Activated CD8-positive, alpha-beta memory T cell treated with anti-CD3 and anti-CD28 coated beads for 36 hours (primary cell): ENCODE data around the gene DLK1. TPM values are rescaled to one million over a fixed set of nuclear protein-coding genes. Genes with fewer than 3 reads are reported as not detected.

Experiments
- CTCF ChIA-PET: fragments of 350-600 bp; sonication (Branson Sonifier 250); formaldehyde crosslinking; loops from one replicate; lab custom pipeline; 2021; ENCODE audit warnings: antibody characterized with exemption; lab: Charles Lee
- POLR2A ChIA-PET: fragments of 350-600 bp; sonication (Branson Sonifier 250); formaldehyde crosslinking; loops from one replicate; lab custom pipeline; 2021; ENCODE audit warnings: antibody characterized with exemption; lab: Charles Lee
- total RNA-seq, 2 experiments: library from RNA; stranded (reverse); gene quantifications; one replicate each; pipeline ENCODE4 v1.2.3, GENCODE V29; 2021

Gene DLK1
- total RNA-seq, 2 experiments from 2014 or later = not detected

DNA sequence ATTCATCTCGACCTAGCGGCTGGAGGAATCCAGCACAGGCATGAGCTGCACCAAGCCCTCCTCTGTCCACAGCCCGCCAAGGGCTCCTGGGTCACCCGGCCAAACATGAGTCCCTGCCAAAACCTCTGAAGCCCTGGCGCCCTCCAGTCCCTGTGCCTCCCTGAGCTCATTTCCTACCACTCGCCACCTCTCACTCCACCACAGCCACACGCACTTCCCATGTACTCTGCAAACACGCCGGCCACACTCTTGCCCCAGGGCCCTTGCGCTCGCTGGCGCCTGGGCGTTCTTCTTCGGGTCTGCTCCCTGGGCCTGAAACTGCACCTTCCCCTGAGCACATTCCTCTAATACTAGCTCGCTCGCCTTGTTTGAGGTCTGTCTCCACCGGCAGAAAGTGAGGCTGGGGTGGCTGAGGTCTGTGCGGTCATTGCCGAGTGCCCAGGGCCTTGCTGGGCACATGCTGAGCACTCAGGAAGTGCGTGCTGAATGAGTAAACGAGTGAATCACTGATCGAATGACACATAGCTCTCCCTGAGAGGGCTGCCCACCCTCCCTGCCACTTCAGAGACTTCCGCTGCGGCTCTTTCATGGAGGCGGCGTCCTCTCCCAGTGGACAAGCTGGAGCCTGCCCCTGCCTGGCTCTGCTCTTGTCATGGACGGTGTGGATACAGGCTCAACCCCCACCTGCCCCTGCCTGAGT is 33.7 kb upstream of the DLK1 start:
- ChIA-PET CTCF (no interaction called here), POLR2A (no interaction called here)

DNA sequence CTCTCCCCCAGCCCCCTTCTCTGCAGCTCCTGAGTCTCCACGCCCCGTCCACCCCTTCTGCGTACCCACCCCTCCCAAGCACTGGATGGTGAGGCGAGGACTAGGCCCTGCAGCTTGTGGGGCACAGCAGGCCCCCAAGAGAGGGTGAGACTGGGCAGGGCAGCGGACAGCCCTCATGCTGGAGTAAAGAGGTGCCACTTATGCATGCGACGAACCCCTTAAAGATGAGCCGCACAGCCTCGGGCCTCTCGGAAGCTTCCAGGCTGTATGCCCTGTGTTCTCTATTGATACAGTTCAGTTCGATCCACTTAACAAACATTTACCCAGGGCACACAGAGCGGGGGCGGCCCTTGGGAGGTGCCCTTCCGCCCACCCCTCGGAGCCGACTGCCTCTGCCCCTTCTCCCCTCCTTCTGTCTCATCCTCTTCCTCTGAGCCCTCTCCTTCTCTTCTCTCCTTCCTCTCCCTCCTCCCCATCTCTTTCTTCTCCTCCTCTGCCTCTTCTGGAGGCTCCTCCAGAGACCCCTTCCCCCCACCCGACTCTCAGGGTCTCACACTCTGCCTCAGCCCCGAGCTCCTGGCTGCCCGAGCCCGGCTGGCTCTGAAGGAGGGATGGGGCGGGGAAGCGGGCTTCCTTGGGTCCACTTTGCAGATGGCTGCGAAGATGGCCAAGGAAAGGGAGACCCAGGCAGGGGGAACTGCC is 32.7 kb upstream of the DLK1 start:
- CTCF ChIA-PET = no interaction called here
- POLR2A ChIA-PET = no interaction called here

DNA sequence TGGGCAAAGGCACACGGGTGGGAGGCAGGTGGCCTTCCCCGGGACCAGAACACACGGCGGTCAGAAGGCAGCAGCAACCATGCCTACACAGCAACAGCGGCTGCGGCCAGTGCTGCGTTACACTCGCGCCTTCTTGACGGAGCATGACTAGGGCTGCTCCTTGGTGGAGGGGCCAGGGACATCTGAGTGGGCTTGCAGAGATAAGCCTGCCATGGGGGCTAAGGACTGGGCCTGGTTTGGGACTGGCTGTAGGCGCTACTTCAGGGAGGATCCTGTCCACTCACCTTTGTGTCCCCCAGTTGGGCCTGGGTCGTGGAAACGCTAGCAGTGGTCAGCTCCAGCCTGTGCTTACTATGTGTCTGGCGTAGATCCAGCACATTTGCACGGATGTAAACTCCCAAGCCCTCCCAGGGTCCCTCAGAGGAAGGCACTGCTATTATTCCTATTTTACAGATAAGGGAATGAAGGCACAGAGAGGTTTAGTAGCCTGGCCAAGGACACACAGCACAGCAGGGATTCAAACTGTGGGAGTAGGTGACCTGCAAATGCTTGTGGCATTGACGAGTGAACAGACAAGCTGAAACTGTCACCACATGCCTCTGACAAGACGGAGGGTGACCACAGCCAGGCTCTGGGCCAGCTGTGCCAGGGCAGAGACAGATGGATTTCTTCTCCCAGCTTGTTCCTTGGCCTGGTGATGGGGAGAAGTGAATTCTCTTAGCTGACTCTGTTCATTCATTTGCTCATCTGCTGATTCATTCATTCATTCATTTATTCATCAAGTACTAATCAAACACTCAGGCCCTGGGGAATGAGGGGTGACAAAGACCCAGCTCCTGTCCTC is 31.9 kb upstream of the DLK1 start:
- ChIA-PET POLR2A (no interaction called here), CTCF (no interaction called here)

DNA sequence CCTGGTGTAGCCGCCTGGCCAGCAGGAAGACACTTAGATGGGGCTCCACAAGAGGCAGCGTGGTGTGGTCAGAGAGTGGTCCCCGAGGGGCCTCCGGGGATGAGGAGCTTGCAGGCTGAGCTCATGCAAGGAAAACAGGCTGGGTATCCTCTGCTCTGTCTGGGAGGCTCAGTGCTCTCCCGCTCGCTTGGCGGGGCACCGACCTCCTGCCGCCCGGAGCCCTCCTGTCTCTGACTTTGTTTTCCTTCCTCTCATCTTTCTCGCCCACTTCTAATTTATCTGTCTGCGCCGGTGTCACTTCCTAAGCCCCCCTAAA is 31.3 kb upstream of the DLK1 start:
- POLR2A ChIA-PET = no interaction called here
- CTCF ChIA-PET = no interaction called here

DNA sequence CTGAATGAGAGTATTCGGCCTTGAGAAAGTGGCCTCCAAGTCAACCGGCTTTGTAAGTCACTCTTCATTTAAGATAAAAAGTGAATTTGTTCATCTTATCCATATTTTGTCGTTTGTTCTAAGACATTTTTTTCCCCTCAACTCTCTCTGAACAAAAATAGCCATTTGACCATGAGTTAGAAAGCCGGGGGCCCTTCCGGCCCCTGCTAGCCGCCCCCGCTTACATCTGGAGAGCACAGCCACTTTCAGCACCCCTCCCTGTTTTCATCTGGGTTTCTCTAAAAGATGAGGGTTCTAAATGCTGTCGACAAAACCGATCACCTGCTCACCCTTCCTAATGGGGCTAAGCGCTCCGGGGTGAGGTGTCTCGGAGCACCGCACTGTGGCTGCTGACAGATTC is 30.7 kb upstream of the DLK1 start:
- CTCF ChIA-PET = no interaction called here
- POLR2A ChIA-PET = no interaction called here

DNA sequence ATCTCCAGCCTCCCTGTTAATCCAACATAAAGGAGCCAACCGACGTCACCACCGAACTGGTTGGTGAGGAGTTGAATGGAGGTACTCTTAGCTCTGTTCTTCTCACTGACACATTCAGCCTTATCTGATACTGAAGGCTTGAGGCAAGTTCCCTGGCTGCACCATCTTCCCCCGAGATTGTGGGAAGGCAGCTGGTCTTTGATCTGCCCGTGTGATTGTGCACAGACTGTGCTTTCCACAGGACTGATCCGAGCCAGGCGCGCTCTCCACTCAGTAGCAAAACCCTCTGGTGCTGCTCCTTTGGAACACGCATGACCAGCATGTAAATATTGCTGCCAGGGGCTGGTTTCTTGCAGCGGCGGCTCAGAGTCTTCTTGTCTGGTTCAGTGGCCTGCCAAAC is 30.1 kb upstream of the DLK1 start:
- POLR2A ChIA-PET = no interaction called here
- CTCF ChIA-PET = no interaction called here

DNA sequence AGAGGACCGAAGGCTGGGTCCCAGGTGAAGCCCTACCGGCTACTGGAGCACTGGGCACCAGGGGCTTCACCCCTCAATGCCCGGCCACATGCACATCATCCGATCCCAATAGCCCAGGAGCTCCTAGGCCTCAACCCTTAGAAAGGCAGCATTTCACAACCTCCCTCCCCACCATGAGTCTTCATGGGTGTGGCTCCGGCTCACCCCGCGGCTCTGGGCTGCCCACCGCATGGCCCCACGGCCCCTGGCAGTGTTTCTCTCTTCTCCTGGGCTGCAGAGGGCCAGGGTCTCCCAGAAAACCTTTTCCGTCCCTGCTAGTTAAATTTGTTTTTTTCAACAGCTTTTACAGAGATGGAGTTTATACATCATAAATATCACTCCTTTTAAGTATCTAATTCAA is 28.6 kb upstream of the DLK1 start:
- ChIA-PET CTCF (no interaction called here), POLR2A (no interaction called here)

DNA sequence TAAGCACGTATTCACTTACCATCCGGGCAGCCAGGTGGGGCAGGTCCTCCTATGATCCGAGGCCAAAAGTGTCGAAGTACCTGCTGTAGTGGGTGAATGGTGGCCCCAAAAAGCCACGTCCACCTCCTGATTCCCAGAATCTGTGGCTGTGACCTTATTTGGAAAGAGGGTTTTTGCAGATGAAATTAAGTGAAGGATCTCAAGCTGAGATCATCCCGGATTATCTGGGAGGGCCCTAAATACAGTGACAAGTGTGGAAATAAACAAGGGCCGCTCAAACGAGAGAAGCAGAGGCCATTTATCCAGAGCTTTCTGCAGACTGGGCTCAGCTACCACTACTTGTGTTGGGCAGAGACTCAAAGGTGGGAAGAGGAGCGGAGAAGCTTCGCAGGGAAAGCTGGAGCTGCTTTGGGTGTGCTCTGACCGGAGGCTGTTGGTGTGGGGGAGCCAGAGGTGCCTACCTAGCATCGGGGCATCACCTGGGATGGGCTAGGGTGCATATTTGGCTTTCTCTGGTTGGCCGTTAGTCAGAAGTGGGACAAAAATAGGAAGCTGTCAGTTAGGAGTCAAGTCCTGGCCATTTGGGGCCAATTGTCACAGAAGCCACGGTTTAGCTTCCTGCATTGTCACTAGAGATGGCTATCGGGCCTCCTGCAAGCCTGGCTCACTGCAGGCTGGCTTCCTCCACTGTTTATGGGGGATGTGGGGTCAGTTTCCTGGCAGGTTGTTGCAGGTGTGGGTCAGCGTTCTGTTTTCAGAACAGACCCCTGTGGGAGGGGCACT is 27.8 kb upstream of the DLK1 start:
- ChIA-PET POLR2A (no interaction called here), CTCF (no interaction called here)

DNA sequence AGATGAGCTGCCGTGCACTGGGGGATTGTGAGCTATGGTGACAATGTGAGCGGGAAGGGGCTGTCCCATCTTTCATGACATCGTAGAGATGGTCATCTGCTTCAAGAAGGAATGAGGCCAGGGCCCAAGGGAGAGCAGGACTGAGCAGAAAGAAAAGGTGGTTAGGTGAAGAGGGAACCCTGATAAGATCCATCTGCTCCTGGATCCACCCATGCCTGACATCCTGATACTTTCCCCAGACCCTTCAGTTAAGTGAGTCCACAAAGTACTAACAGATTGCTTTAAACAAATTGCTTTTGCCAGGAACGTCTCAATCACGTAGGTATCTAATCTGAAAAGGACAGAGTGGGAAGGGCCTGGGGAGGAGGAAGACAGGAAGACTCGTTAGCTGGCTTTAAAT is 25.4 kb upstream of the DLK1 start:
- CTCF ChIA-PET = no interaction called here
- POLR2A ChIA-PET = no interaction called here

DNA sequence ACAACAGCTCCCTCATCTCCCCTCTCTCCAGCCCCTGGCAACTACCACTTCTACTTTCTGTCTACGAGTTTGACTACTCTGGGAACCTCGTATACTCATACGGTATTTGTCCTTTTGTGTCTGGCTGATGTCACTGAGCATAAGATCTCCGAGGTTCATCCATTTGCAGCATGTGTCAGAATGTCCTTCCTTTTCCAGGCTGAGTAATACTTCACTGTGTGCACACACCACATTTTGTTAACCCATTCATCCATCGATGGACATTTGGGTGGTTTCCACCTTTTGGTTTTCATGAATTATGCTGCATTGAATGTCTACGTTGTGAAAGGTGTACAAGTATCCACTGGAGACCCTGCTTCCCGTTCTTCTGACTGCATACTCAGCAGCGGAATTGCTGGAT is 24.1 kb upstream of the DLK1 start:
- ChIA-PET POLR2A (no interaction called here), CTCF (no interaction called here)

DNA sequence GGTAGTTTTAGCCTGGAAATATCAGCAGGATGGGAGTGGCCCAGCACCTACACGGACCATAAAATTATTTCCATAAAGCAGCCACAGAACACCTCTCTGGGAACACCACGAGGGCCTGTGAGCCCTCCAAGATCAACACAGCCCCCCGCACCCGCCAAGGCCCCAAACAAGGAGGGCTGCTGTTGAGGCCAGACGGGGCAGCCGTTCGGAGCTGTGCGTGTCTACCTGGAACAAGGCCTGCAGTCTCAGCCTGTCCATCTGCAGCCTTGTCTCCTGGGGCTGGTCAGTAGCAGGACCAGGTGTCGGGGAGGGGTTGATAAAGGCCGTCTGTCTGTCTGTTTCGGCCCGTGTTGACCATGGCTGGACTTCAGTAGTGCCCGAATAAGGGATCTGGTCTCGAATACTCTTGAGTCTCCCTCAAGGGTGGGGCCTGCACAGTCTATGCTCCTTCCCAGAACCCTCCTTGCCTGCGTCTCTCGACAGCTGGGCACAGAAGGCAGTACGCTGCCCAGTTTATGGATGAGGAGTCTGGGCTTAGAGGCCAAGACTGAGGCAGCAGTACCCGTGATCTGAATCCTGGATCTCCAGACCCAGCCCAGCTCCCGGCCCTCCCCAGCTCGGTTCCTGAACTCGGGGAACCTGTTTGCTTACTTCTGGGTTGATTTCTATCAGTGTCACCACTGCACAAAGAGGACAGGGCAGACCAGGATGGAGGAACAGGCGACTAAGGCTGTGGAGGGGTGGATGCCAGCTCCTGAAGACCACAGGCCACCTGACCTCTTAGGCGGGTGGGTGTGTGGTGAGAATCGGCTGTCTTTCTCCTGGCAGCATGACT is 23.1 kb upstream of the DLK1 start:
- ChIA-PET CTCF (no interaction called here), POLR2A (interaction anchor here (0.6 kb wide), 1 partner anchor 285 kb away, joined by 6 read pairs; no protein-coding TSS in a partner anchor)

DNA sequence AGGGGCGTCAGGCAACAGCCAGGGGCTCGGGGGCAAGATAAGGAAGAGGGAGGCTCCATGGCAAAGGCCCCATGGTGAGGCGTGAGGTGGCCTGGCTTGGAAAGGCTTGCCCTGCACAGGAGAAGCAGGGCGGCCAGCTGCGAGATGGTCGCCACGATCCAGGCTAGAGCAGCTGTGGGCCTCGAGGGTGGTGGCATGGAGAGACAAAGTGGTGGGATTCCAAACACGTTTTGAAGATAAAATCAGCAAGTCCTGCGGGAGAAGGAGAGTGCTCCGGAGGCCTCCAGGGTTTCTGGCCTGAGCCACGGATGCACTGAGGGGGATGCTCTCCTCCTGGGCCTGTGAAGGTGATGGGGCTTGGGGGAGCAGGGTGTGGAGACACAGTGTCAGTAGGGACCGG is 20.5 kb upstream of the DLK1 start:
- ChIA-PET POLR2A (no interaction called here), CTCF (no interaction called here)

DNA sequence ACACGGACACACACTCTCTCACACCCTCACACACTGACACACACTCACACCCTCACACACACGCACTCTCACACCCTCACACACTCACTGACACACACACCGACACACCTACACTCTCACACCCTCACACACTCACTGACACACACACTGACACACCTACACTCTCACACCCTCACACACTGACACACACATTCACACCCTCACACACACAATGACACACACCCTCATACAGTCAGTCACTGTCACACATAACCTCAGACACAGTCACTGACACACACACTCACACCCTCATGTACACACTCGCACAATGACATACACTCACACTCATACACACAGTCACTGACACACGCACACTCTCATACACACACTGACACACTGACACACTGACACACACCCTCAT is 19.8 kb upstream of the DLK1 start:
- ChIA-PET CTCF (no interaction called here), POLR2A (no interaction called here)

DNA sequence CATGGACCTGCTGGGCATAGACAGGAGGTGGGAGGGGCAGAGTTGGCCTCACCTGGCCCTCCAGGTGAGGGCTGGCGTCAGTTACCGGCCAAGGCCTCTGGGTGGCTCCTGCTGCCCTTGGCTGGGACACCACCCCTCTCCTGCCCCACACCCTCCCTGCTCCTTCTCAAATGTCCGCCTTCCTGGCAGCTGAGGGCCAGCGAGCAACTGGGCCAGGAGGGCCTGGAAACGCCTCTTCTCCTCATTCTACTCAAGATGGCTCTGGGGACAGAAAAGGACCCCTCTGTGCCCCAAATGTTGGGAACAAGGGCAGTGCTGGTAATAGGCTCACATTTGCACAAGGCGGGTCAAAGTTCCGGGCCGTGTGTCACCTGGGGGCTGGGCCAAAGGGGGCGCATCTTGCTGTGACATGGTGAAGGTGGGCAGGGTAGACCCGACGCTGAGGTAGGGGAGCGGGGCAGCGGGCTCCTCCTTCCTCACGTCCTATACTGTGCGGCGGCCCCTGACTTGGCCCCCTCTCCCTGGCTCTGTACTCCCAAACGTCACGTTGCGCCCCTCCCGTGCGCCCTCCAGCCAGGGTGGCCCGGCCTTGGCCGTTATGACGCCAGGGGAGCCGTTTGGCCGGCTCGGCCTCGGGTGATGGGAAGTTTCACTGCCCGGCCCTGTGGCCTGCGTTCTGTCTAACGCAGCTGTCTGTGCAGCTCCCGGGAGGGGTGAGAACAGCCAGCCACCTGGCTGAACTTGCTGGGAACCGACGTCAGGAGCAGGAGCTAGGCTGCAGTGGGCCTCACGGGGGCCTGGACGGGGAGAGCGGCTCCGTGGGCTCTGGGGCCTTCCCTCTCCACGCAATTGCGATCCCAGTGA is 18.0 kb upstream of the DLK1 start:
- ChIA-PET POLR2A (no interaction called here), CTCF (no interaction called here)

DNA sequence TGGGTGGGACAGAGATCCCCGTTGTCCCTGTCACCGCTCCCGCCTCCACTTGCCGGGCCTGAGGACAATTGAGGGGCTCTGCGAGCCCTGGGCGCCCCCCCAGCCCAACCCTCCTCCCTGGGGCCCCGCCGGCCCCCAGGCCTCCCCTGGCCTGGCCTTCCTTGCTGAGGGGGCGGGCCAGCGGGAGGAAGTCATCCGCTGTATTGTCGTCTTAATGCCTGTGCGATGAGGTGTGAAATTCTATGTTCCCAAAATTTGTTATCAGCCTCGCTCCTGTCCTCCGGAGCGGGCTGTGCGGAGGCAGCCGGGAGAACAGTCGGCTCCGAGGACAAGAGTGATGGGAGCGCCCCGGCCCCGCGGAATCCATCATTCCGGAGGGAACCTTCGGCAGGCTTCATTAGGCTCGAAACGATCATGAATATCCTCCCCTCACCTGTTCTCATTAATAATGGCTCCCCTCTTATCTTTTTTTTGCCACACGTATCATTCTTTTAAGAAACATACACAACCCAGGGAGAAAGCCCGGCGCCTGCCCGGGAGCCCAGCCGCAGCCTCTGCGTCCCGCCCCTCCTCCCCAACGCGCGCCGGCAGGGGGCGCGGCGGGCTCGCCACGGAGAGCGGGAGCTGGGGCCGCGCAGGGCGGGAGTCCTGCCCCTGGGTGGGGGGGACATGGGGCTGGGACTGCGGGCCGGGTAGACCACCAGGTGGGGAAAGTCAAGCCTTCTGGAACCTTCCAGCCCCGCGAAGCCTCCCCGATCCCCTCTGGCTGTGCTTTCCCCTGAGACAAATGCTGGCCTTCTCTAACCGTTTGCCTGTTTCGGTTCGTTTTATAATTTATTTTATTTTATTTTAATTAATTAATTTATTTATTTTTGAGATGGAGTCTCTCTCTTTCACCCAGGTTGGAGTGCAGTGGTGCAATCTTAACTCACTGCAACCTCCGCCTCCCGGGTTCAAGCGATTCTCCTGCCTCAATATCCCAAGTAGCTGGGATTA is 17.1 kb upstream of the DLK1 start:
- ChIA-PET CTCF (no interaction called here), POLR2A (no interaction called here)

DNA sequence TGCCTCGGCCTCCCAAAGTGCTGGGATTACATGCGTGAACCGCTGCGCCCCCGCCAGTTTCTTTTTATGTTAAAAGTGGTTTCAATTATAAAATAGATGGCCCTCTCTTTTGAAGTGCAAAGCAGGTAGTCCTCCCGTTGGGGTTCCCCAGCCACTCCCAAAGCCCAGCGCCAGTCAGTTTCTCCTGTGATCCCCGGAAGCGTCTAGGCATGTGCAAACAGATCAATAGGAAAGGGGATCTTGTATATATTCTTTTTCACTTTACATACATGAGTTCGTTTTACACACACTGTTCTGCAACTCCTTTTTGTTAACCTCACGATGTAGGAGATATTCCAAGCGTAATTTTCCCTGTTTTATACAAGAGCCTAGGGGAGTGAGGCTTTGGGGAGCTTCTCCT is 16.3 kb upstream of the DLK1 start:
- ChIA-PET POLR2A (no interaction called here), CTCF (no interaction called here)

DNA sequence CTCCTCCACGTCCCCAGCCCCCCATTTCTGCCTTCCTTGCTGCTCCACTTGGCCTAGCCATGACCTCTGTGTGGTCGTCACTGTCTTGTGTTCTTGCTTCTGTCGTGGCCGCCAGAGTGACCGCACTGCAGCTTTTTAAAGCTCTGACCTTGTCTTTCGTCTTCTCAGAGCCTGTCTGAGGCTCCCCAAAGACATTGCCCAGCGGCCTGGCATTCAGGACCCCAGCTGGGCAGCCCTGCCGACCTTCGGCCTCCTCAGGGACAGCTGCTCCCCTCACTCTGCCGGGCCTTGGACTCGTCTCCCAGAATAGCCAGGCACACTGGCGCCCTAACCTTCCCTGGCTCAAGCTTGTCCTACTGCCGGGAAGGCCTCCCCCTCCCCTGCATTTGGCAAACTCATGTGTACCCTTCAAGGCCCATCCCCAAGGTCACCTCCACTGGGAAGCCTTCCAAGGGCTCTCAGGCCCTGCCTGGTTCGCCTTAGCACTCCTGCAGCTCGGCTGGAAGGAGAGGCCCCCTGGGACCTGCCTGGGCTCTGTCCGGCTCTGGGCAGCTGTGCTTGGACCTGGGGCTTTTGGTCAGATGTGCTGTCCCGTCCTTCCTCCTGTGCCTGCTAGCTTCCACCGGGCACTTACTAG is 15.7 kb upstream of the DLK1 start:
- ChIA-PET POLR2A (no interaction called here), CTCF (no interaction called here)
